Esophagus squamous epithelium (tissue), 4 donors: ENCODE results near the gene ZNF136.

Experiments
- CTCF ChIP-seq, 6 experiments: fragments of 450-650 bp in 4 of 6; fragments of 200-600 bp in 2 of 6; sonication (generic) in 2 of 6; IDR thresholded peaks; one replicate each; pipeline ENCODE4 v1.5.1; 2016 to 2019; ENCODE audit warnings: antibody characterized with exemption in 6 of 6, mild to moderate bottlenecking in 4 of 6, moderate library complexity in 4 of 6
- POLR2A ChIP-seq, 4 donors: fragments of 450-650 bp; IDR thresholded peaks; one replicate each; pipeline ENCODE4 v1.6.1; 2017; ENCODE audit warnings: antibody characterized with exemption in 4 of 4, mild to moderate bottlenecking in 4 of 4, moderate library complexity in 3 of 4

DNA sequence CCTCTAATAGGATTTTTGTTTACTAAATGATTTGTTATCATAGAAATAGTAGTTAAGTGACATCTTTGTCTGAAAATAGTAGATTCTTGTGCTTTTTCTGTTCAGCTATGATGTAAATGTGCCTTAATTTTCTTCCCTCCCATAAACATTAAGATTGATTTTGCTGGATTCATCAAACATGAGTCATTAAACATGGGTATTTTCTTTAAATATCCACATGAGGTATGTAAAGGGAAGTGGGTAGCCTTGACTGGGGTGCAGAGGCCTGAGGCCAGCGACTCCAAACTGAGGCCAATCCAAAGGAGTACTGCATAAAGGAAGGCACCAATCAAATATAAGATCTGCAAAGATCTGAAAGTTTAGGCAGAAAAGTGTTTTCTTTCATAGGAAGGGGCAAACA is 3.7 kb downstream of the ZNF136 start:
- TF ChIP-seq POLR2A (IDR thresholded peaks at IDR 0.05) (no peak), CTCF (IDR thresholded peaks at IDR 0.05) (no peak)
